ENCODE measurements around the gene UST.

DNA sequence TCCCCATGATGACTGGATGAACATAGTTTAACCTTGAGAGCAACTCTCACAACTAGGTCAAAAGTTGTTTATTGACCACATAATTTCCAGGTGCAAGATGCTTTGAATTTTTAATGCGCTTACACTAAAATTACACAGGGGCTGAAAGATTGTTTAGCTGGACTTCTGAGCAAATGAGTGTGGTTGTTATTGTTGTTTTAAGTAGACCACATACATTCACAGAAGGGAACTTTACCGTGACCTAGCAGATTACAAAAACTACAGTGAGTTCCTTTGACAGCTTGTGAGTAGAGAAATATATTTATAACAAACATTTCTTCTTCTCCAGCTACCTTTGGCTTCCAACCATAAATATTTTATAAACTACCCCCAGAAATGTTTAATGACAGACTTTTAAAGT is 178.9 kb downstream of the UST start:
- no peak for TF ChIP-seq POLR2AphosphoS5 (IDR thresholded peaks at IDR 0.05; ENCODE audit: low read depth, low read length)
- no peak for TF ChIP-seq POLR2A (IDR thresholded peaks at IDR 0.05; ENCODE audit: low read depth, low read length)
- TF ChIP-seq TAF1 (IDR thresholded peaks at IDR 0.05; ENCODE audit: low read depth, low read length), result no peak

Data from GM12891 (cell line).